Small intestine (tissue), 7 donors: ENCODE measurements around the gene PC. TPM values are rescaled to one million over a fixed set of nuclear protein-coding genes. Genes with fewer than 3 reads are reported as not detected.
"Not testable (repeated sequence)": the region's sequence is repeated elsewhere in the genome, so short reads cannot be mapped to it uniquely, and the experiment has no call there.

Source experiments
- DNase-seq, 2 donors: peaks; one replicate each; pipeline versions ENCODE4 v3.0.0 to v3.0.0-alpha.2; 2013
- FAIRE-seq: peaks from 2 replicates; lab custom pipeline; 2012; peaks lifted over from hg19 to GRCh38; lab: Jason Lieb, UNC
- H3K27ac ChIP-seq, 3 donors: one replicate each; pipeline ENCODE4 v1.5.1; 2013; ENCODE audit warnings: low read length in 2 of 3, mild to moderate bottlenecking in 2 of 3, control low read depth in 1 of 3, inconsistent platforms in 1 of 3, low read depth in 1 of 3, moderate library complexity in 1 of 3
- H3K27me3 ChIP-seq, 3 donors: one replicate each; pipeline ENCODE4 v1.6.1; 2013; ENCODE audit warnings: low read length in 3 of 3, inconsistent platforms in 1 of 3; ENCODE audit not compliant: control insufficient read depth in 3 of 3, insufficient read depth in 3 of 3
- H3K36me3 ChIP-seq, 3 donors: one replicate each; pipeline ENCODE4 v1.6.1; 2013; ENCODE audit warnings: low read length in 3 of 3, inconsistent platforms in 1 of 3, low read depth in 1 of 3, mild to moderate bottlenecking in 1 of 3, moderate library complexity in 1 of 3; ENCODE audit not compliant: control insufficient read depth in 3 of 3, insufficient read depth in 2 of 3
- H3K4me1 ChIP-seq, 3 donors: one replicate each; pipeline ENCODE4 v1.6.1; 2013; ENCODE audit warnings: low read length in 2 of 3, inconsistent platforms in 1 of 3, low read depth in 1 of 3, mild to moderate bottlenecking in 1 of 3, moderate library complexity in 1 of 3; ENCODE audit not compliant: control insufficient read depth in 3 of 3, insufficient read depth in 2 of 3
- H3K4me3 ChIP-seq, 3 donors: one replicate each; pipeline ENCODE4 v1.5.1; 2013; ENCODE audit warnings: low read length in 3 of 3, control low read depth in 1 of 3, inconsistent platforms in 1 of 3, low read depth in 1 of 3, mild to moderate bottlenecking in 1 of 3, moderate library complexity in 1 of 3
- H3K9me3 ChIP-seq, 2 donors: one replicate each; pipeline ENCODE4 v1.6.1; 2013; ENCODE audit warnings: low read depth in 1 of 2, low read length in 1 of 2; ENCODE audit not compliant: control insufficient read depth in 2 of 2, insufficient read depth in 1 of 2
- WGBS, 3 donors: extraction: QIAGEN DNeasy Blood & Tissue Kit; methylation state at CpG; one replicate each; pipeline ENCODE4 v1.1.7; 2013; 5-methylcytosine and 5-hydroxymethylcytosine counted together
- polyA plus RNA-seq, 4 donors: library from polyadenylated mRNA; stranded (reverse) in 3 of 4; unstranded in 1 of 4; fragments of 200-250 nt in 3 of 4; fragments of 120-200 nt in 1 of 4; gene quantifications; one replicate each; pipeline versions ENCODE4 v1.2.1 to v1.2.3, GENCODE V29; 2013
- donor health status: healthy with polysubstance abuse.
- donor health status: control.
- donor health status: control.
- donor health status: Bipolar disorder and iron deficiency.
- donor health status: healthy.

Gene PC
- polyA plus RNA-seq, 4 donors = 19.9 to 89.5 (median 46.6) TPM

GRCh38 chr11:66820381-66820780 lies 137.8 kb downstream of the PC start:
- no peak for FAIRE-seq
- Histone ChIP-seq H3K9me3 (no peaks in the 10 kb centered on the region), H3K4me3 (no peak overlapping the region), H3K36me3 (peaks cover 0 to 20% (median 5%) of the 10 kb centered on the region in 3 donors), H3K27me3 (no peaks in the 10 kb centered on the region), H3K4me1 (no peaks in the 10 kb centered on the region), H3K27ac (no peak overlapping the region)
- WGBS, 3 donors = 83 to 88% (median 86%) methylated on average over 3 of the region's 3 CpGs
- no peak for DNase-seq

GRCh38 chr11:66818231-66818955 lies 139.8 kb downstream of the PC start:
- 85 to 92% (median 89%) methylated on average over 3 of the region's 3 CpGs for WGBS, 3 donors

GRCh38 chr11:66815646-66816045 lies 142.5 kb downstream of the PC start:
- Histone ChIP-seq H3K4me1 (no peaks in the 10 kb centered on the region), H3K27ac (no peak overlapping the region), H3K36me3 (peaks cover 2 to 13% (median 2%) of the 10 kb centered on the region in 3 donors), H3K27me3 (no peaks in the 10 kb centered on the region), H3K9me3 (no peaks in the 10 kb centered on the region), H3K4me3 (no peak overlapping the region)
- 44 to 78% (median 71%) methylated on average over 1 of the region's 1 CpG for WGBS, 3 donors
- FAIRE-seq (no peak), DNase-seq (no peak)

More at GRCh38 chr11:66818231-66818955, 139.8 kb downstream of the PC start:
- Histone ChIP-seq H3K4me3 (no peak overlapping the region), H3K4me1 (no peaks in the 10 kb centered on the region), H3K9me3 (no peaks in the 10 kb centered on the region), H3K27me3 (no peaks in the 10 kb centered on the region), H3K27ac (no peak overlapping the region), H3K36me3 (peaks cover 0 to 24% (median 5%) of the 10 kb centered on the region in 3 donors)
- no peak for DNase-seq
- no peak for FAIRE-seq

- H3K4me1 ChIP-seq = no peaks in the 10 kb centered on the region
- no peak overlapping the region for H3K27ac ChIP-seq
- no peaks in the 10 kb centered on the region for H3K9me3 ChIP-seq
- peaks cover 2 to 11% (median 2%) of the 10 kb centered on the region in 3 donors for H3K36me3 ChIP-seq
- DNase-seq (no peak), FAIRE-seq (no peak)
- no peaks in the 10 kb centered on the region for H3K27me3 ChIP-seq
- no peak overlapping the region for H3K4me3 ChIP-seq
- WGBS, 3 donors = 92 to 96% (median 93%) methylated on average over 5 of the region's 5 CpGs
Observed at GRCh38 chr11:66814678-66815077, 143.5 kb downstream of the PC start.

- DNase-seq (no peak), FAIRE-seq (no peak)
- H3K4me1 ChIP-seq = no peaks in the 10 kb centered on the region
- WGBS, 3 donors = 96 to 100% (median 98%) methylated on average over 1 of the region's 1 CpG
- H3K36me3 ChIP-seq = peaks cover 2 to 12% (median 4%) of the 10 kb centered on the region in 3 donors
- H3K4me3 ChIP-seq = no peak overlapping the region
- no peaks in the 10 kb centered on the region for H3K9me3 ChIP-seq
- H3K27me3 ChIP-seq = no peaks in the 10 kb centered on the region
- H3K27ac ChIP-seq = no peak overlapping the region
Observed at GRCh38 chr11:66810576-66811185, 147.5 kb downstream of the PC start.

DNA sequence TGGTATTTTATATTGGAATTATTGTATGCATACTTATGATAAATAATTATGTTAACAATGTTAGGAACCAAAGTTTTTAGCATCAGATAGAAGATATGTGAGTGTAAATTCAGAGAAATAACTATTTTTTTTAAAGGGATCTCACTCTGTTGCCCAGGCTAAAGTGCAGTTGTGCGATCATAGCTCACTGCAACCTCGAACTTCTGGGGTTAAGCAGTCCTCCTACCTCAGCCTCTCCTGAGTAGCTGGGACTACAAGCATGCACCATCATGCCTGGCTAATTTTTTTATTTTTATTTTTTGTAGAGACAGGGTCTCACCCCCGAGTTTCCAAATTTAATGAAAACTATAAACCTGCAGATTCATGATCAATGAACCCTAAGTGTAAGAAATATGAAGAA lies 148.6 kb downstream of the PC start:
- FAIRE-seq = no peak
- no peak for DNase-seq
- H3K9me3 ChIP-seq = no peaks in the 10 kb centered on the region
- H3K27ac ChIP-seq = no peak overlapping the region
- peaks cover 2 to 15% (median 4%) of the 10 kb centered on the region in 3 donors for H3K36me3 ChIP-seq
- no peak overlapping the region for H3K4me3 ChIP-seq
- H3K4me1 ChIP-seq = no peaks in the 10 kb centered on the region
- WGBS, 3 donors = 92 to 94% (median 93%) methylated on average over 3 of the region's 3 CpGs
- no peaks in the 10 kb centered on the region for H3K27me3 ChIP-seq

DNA sequence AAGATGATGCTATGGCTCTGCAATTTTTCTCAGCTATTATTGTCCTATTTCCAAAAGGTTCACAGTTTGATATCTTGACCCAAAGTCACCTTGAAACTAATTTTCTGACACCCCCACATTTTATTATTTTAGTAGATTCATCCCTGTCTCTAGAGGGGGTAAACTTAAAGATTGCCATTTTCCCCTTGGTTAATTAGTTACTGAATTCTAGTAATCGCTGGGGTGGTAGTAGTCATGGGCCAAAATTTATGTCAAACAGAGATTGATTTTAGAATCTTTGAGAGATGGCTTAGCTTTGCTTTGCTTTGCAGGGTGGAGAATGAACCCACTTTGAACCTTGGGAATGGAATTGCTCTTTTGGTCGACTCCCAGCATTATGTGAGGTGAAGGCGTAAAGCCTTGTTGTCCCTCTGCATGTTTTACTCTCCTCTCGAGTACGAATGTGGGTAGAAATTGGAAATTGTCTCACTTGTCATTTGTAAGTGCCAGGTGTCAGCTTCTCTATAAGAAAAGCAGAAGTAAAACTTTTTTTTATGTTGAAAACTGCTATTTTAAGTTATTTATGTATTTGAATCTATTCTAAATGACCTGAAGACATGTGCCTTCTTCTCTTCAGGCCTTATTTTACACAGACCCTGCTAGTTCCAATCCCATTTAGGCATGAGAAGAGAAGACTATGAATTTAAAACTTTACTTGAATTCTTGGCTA lies 157.3 kb downstream of the PC start:
- Histone ChIP-seq H3K9me3 (no peaks in the 10 kb centered on the region), H3K27me3 (no peaks in the 10 kb centered on the region), H3K36me3 (peaks cover 0 to 3% (median 0%) of the 10 kb centered on the region in 3 donors), H3K4me3 (no peak overlapping the region), H3K27ac (no peak overlapping the region), H3K4me1 (no peaks in the 10 kb centered on the region)
- no peak for FAIRE-seq
- WGBS, 3 donors = 84 to 91% (median 90%) methylated on average over 5 of the region's 5 CpGs
- no peak for DNase-seq

GRCh38 chr11:66799815-66800214 lies 158.4 kb downstream of the PC start:
- not testable (repeated sequence) for H3K27ac ChIP-seq, H3K36me3 ChIP-seq, DNase-seq, H3K4me3 ChIP-seq, FAIRE-seq, H3K4me1 ChIP-seq, H3K9me3 ChIP-seq, H3K27me3 ChIP-seq
